ENCODE results near the gene DPYSL5. TPM values are rescaled to one million over a fixed set of nuclear protein-coding genes. Genes with fewer than 3 reads are reported as not detected.

DPYSL5 gene
- total RNA-seq, 2 donors from 2014 or later: not detected

GRCh38 chr2:26887151-26887550 is 39.2 kb downstream of the DPYSL5 start:
- H3K9me3 ChIP-seq: no peaks in the 10 kb centered on the region
- no peak overlapping the region for H3K4me3 ChIP-seq
- DNase-seq (ENCODE audit: low spot score): no peak
- H3K27me3 ChIP-seq (replicated peaks; ENCODE audit: insufficient read depth): no peaks in the 10 kb centered on the region
- TF ChIP-seq CTCF (IDR thresholded peaks at IDR 0.05): no peak
- H3K4me1 ChIP-seq (ENCODE audit: control insufficient read depth in 1 of 2, low read depth in 2 of 2): no peaks in the 10 kb centered on the region
- H3K27ac ChIP-seq: no peak overlapping the region
- no peak for ATAC-seq (ENCODE audit: insufficient number of reproducible peaks, low FRiP score, low read depth)
- no peaks in the 10 kb centered on the region for H3K36me3 ChIP-seq

GRCh38 chr2:26889796-26890195 is 41.9 kb downstream of the DPYSL5 start:
- H3K4me1 ChIP-seq (ENCODE audit: control insufficient read depth in 1 of 2, low read depth in 2 of 2): no peaks in the 10 kb centered on the region
- no peaks in the 10 kb centered on the region for H3K9me3 ChIP-seq
- no peak overlapping the region for H3K4me3 ChIP-seq
- no peak overlapping the region for H3K27ac ChIP-seq
- no peak for DNase-seq (ENCODE audit: low spot score)
- ATAC-seq (ENCODE audit: insufficient number of reproducible peaks, low FRiP score, low read depth): no peak
- no peaks in the 10 kb centered on the region for H3K27me3 ChIP-seq (replicated peaks; ENCODE audit: insufficient read depth)
- no peak for TF ChIP-seq CTCF (IDR thresholded peaks at IDR 0.05)
- H3K36me3 ChIP-seq: no peaks in the 10 kb centered on the region

- DNase-seq (ENCODE audit: low spot score): no peak
These were observed 42.5 kb downstream of the DPYSL5 start for GRCh38 chr2:26890341-26891000.

GRCh38 chr2:26892133-26892532 is 44.2 kb downstream of the DPYSL5 start:
- Histone ChIP-seq H3K27me3 (replicated peaks; ENCODE audit: insufficient read depth) (no peaks in the 10 kb centered on the region), H3K9me3 (no peaks in the 10 kb centered on the region), H3K4me3 (no peak overlapping the region), H3K4me1 (ENCODE audit: control insufficient read depth in 1 of 2, low read depth in 2 of 2) (no peaks in the 10 kb centered on the region), H3K27ac (no peak overlapping the region), H3K36me3 (no peaks in the 10 kb centered on the region)
- no peak for TF ChIP-seq CTCF (IDR thresholded peaks at IDR 0.05)
- ATAC-seq (ENCODE audit: insufficient number of reproducible peaks, low FRiP score, low read depth) (no peak), DNase-seq (ENCODE audit: low spot score) (no peak)

More at GRCh38 chr2:26890341-26891000, 42.5 kb downstream of the DPYSL5 start:
- no peak overlapping the region for H3K4me3 ChIP-seq
- H3K27ac ChIP-seq: no peak overlapping the region
- no peak for TF ChIP-seq CTCF (IDR thresholded peaks at IDR 0.05)
- H3K27me3 ChIP-seq (replicated peaks; ENCODE audit: insufficient read depth): no peaks in the 10 kb centered on the region
- no peak for ATAC-seq (ENCODE audit: insufficient number of reproducible peaks, low FRiP score, low read depth)
- H3K4me1 ChIP-seq (ENCODE audit: control insufficient read depth in 1 of 2, low read depth in 2 of 2): no peaks in the 10 kb centered on the region
- no peaks in the 10 kb centered on the region for H3K36me3 ChIP-seq
- no peaks in the 10 kb centered on the region for H3K9me3 ChIP-seq

- ATAC-seq (ENCODE audit: insufficient number of reproducible peaks, low FRiP score, low read depth): no peak
- no peak for DNase-seq (ENCODE audit: low spot score)
- Histone ChIP-seq H3K36me3 (no peaks in the 10 kb centered on the region), H3K27ac (no peak overlapping the region), H3K9me3 (no peaks in the 10 kb centered on the region), H3K27me3 (replicated peaks; ENCODE audit: insufficient read depth) (no peaks in the 10 kb centered on the region), H3K4me1 (ENCODE audit: control insufficient read depth in 1 of 2, low read depth in 2 of 2) (no peaks in the 10 kb centered on the region), H3K4me3 (no peak overlapping the region)
- TF ChIP-seq CTCF (IDR thresholded peaks at IDR 0.05): no peak
These were observed 45.1 kb downstream of the DPYSL5 start for GRCh38 chr2:26892922-26893524.

Measured in thoracic aorta (tissue), 2 donors.